Mesenchymal stem cell (in vitro differentiated cells and primary cell): ENCODE measurements around the gene KCNIP4.

Source experiments
- DNase-seq: peaks from one replicate; pipeline ENCODE4 v3.0.0-alpha.2; 2013
- H2AFZ ChIP-seq: one replicate; pipeline ENCODE4 v1.6.1; 2013; ENCODE audit warnings: low read depth, mild to moderate bottlenecking, control low read depth, inconsistent platforms, low read length, moderate library complexity
- H2AK5ac ChIP-seq: 2 replicates; pipeline ENCODE4 v1.6.1; 2013; ENCODE audit warnings: low read length, moderate library complexity, mild to moderate bottlenecking, inconsistent platforms; ENCODE audit not compliant: severe bottlenecking
- H2BK120ac ChIP-seq: one replicate; pipeline ENCODE4 v1.6.1; 2013; ENCODE audit warnings: low read depth, mild to moderate bottlenecking, inconsistent platforms, low read length, moderate library complexity
- H2BK12ac ChIP-seq, 2 experiments: one replicate each; pipeline ENCODE4 v1.6.1; 2013; ENCODE audit warnings: inconsistent platforms in 2 of 2, low read length in 2 of 2, mild to moderate bottlenecking in 2 of 2, moderate library complexity in 2 of 2, control low read depth in 1 of 2
- H2BK15ac ChIP-seq: one replicate; pipeline ENCODE4 v1.6.1; 2013; ENCODE audit warnings: mild to moderate bottlenecking, low read depth, inconsistent platforms; ENCODE audit not compliant: poor library complexity, severe bottlenecking
- H2BK5ac ChIP-seq: 2 replicates; pipeline ENCODE4 v1.6.1; 2013; ENCODE audit warnings: low read depth, mild to moderate bottlenecking, low read length, control low read depth, inconsistent platforms; ENCODE audit not compliant: poor library complexity, severe bottlenecking
- H3K14ac ChIP-seq, 2 experiments: one replicate each; pipeline ENCODE4 v1.6.1; 2013; ENCODE audit warnings: inconsistent platforms in 2 of 2, low read length in 2 of 2, control low read depth in 1 of 2, mild to moderate bottlenecking in 1 of 2, moderate library complexity in 1 of 2
- H3K18ac ChIP-seq, 2 experiments: one replicate each; pipeline ENCODE4 v1.6.1; 2013; ENCODE audit warnings: inconsistent platforms in 2 of 2, low read length in 2 of 2, control low read depth in 1 of 2, low read depth in 1 of 2, mild to moderate bottlenecking in 1 of 2
- H3K23ac ChIP-seq, 2 experiments: one replicate each; pipeline ENCODE4 v1.6.1; 2013; ENCODE audit warnings: inconsistent platforms in 2 of 2, low read length in 2 of 2, mild to moderate bottlenecking in 2 of 2, moderate library complexity in 2 of 2, control low read depth in 1 of 2
- H3K27ac ChIP-seq: 2 replicates; pipeline ENCODE4 v1.5.1; 2013; ENCODE audit warnings: mild to moderate bottlenecking, moderate library complexity, low read length, control low read depth, inconsistent platforms; ENCODE audit not compliant: poor library complexity, severe bottlenecking
- H3K27me3 ChIP-seq, 2 experiments: 2 replicates each; pipeline versions ENCODE4 v1.6.1 to v1.7.0; 2013; ENCODE audit warnings: low read length in 2 of 2, mild to moderate bottlenecking in 2 of 2, moderate library complexity in 2 of 2, control low read depth in 1 of 2, inconsistent platforms in 1 of 2; ENCODE audit not compliant: control insufficient read depth in 1 of 2, insufficient read depth in 1 of 2
- H3K36me3 ChIP-seq, 2 experiments: 2 replicates each; pipeline versions ENCODE4 v1.6.1 to v1.7.0; 2013; ENCODE audit warnings: low read length in 2 of 2, control low read depth in 1 of 2, inconsistent platforms in 1 of 2, low read depth in 1 of 2, mild to moderate bottlenecking in 1 of 2; ENCODE audit not compliant: insufficient read depth in 2 of 2, control insufficient read depth in 1 of 2
- H3K4ac ChIP-seq, 2 experiments: one replicate each; pipeline ENCODE4 v1.6.1; 2013; ENCODE audit warnings: inconsistent platforms in 2 of 2, low read length in 2 of 2, mild to moderate bottlenecking in 2 of 2, moderate library complexity in 2 of 2, control low read depth in 1 of 2, low read depth in 1 of 2
- H3K4me1 ChIP-seq: 2 replicates; pipeline ENCODE4 v1.6.1; 2013; ENCODE audit warnings: low read depth, low read length, control low read depth; ENCODE audit not compliant: control insufficient read depth, insufficient read depth
- H3K4me2 ChIP-seq: 2 replicates; pipeline ENCODE4 v1.6.1; 2013; ENCODE audit warnings: low read length, mild to moderate bottlenecking, inconsistent platforms; ENCODE audit not compliant: poor library complexity, severe bottlenecking
- H3K4me3 ChIP-seq, 2 experiments: 2 replicates each; pipeline versions ENCODE4 v1.5.1 to v1.7.0; 2013; ENCODE audit warnings: low read length in 2 of 2, mild to moderate bottlenecking in 2 of 2, control low read depth in 1 of 2, low read depth in 1 of 2; ENCODE audit not compliant: insufficient read depth in 1 of 2
- H3K79me1 ChIP-seq: replicated peaks from 2 replicates; pipeline ENCODE4 v1.6.1; 2013; ENCODE audit warnings: mild to moderate bottlenecking, control low read depth, low read length, inconsistent platforms; ENCODE audit not compliant: poor library complexity, severe bottlenecking
- H3K9ac ChIP-seq: 2 replicates; pipeline ENCODE4 v1.7.0; 2013; ENCODE audit warnings: mild to moderate bottlenecking, low read length, moderate library complexity
- H3K9me3 ChIP-seq: 2 replicates; pipeline ENCODE4 v1.7.0; 2013; ENCODE audit warnings: mild to moderate bottlenecking, low read length; ENCODE audit not compliant: control insufficient read depth
- H4K8ac ChIP-seq: one replicate; pipeline ENCODE4 v1.6.1; 2013; ENCODE audit warnings: inconsistent platforms, mild to moderate bottlenecking, low read length, moderate library complexity
- H4K91ac ChIP-seq: one replicate; pipeline ENCODE4 v1.6.1; 2013; ENCODE audit warnings: mild to moderate bottlenecking, low read length, inconsistent platforms
- WGBS: methylation state at CpG from one replicate; pipeline ENCODE4 v1.1.7; 2013; ENCODE audit warnings: mixed read lengths; 5-methylcytosine and 5-hydroxymethylcytosine counted together

The KCNIP4 gene

DNA sequence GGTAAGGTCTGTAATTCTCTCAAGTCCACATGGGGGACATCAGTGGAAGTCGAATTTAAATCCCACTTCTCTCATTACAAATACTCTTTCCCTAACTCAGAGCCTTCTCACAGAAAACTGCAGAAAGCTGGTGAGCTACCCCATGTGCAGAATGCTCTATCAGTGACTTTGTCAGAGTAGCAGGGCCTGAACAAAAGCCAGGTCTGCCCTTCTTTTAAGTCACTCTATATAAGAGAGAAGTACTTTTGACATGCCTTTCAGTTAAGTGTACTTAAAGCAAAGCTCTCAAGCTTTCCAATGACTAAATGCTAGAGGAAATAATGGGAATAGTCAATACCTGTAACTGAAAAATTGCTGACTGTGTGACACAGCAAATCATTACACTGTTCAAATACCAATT lies 323.1 kb downstream of the KCNIP4 start:
- no peak overlapping the region for H3K23ac ChIP-seq
- no peaks in the 10 kb centered on the region for H3K9me3 ChIP-seq
- H2BK12ac ChIP-seq, result no peak overlapping the region
- H3K14ac ChIP-seq, result no peak overlapping the region
- no peak overlapping the region for H3K9ac ChIP-seq
- H2BK15ac ChIP-seq, result no peak overlapping the region
- H3K4me1 ChIP-seq, result no peaks in the 10 kb centered on the region
- H4K8ac ChIP-seq, result no peak overlapping the region
- WGBS, result 80% methylated on average over 1 of the region's 1 CpG
- no peak overlapping the region for H3K4me2 ChIP-seq
- no peak overlapping the region for H4K91ac ChIP-seq
- no peak overlapping the region for H2AFZ ChIP-seq
- H3K79me1 ChIP-seq, result no peaks in the 10 kb centered on the region
- H2AK5ac ChIP-seq, result no peak overlapping the region
- no peak overlapping the region for H3K27ac ChIP-seq
- no peak overlapping the region for H3K4ac ChIP-seq
- H3K18ac ChIP-seq, result no peak overlapping the region
- no peak overlapping the region for H2BK5ac ChIP-seq
- no peak overlapping the region for H2BK120ac ChIP-seq
- no peaks in the 10 kb centered on the region for H3K27me3 ChIP-seq
- H3K36me3 ChIP-seq, result no peaks in the 10 kb centered on the region
- no peak overlapping the region for H3K4me3 ChIP-seq
- DNase-seq, result no peak

DNA sequence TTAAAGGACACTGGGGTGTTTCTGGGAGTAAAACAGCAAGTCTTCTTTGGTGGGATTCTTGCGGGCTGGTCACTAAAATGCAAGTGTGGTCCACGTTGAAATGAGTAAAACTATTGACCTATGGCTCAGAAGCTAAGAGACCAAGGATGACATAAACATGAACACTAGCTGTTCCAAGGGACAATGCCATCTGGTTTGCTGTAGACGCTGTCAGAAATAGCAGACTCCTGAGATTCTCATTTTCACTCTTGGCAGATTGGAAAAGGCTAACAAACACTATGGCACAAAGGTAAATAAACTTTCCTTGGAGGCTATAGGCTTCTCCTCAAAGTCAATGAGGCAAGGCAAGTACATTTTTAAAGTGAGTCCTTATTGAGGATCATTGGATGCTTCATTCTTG lies 343.6 kb downstream of the KCNIP4 start:
- Histone ChIP-seq H3K14ac (no peak overlapping the region), H3K9ac (no peak overlapping the region), H4K91ac (no peak overlapping the region), H2BK15ac (no peak overlapping the region), H3K36me3 (no peaks in the 10 kb centered on the region), H2BK12ac (no peak overlapping the region), H2BK120ac (no peak overlapping the region), H2AFZ (no peak overlapping the region), H3K18ac (no peak overlapping the region), H3K4me3 (no peak overlapping the region), H2BK5ac (no peak overlapping the region), H3K27ac (no peak overlapping the region), H3K27me3 (no peaks in the 10 kb centered on the region), H3K4me2 (no peak overlapping the region), H3K79me1 (no peaks in the 10 kb centered on the region), H3K4me1 (no peaks in the 10 kb centered on the region), H3K9me3 (no peaks in the 10 kb centered on the region), H3K23ac (no peak overlapping the region), H3K4ac (no peak overlapping the region), H4K8ac (no peak overlapping the region), H2AK5ac (no peak overlapping the region)
- WGBS, result 72% methylated on average over 3 of the region's 3 CpGs
- DNase-seq, result no peak

DNA sequence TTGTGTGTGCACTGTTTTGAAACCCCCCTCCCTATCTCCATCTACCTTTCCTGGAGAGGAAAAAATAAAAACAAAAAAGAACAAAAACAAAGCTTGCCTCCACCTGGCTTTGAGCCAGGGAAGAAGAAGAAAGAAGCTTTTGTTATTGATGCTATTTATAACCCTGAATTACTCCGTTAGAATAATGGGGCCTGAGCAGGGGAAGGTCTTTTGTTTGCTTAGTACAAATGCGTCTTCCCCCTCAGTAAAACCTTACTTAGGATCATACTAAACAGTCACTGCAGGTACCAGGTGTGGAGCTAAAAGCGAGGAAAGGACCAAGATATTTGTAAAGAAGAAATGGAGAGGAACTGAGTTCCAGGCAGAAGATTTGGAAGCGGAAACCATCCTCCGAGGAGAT lies 352.1 kb downstream of the KCNIP4 start:
- Histone ChIP-seq H2BK15ac (no peak overlapping the region), H3K36me3 (no peaks in the 10 kb centered on the region), H2BK120ac (no peak overlapping the region), H3K4ac (no peak overlapping the region), H4K8ac (no peak overlapping the region), H4K91ac (no peak overlapping the region), H2AK5ac (no peak overlapping the region), H3K23ac (no peak overlapping the region), H2BK12ac (no peak overlapping the region), H2AFZ (no peak overlapping the region), H3K27me3 (no peaks in the 10 kb centered on the region), H3K4me3 (no peak overlapping the region), H3K4me2 (no peak overlapping the region), H3K4me1 (no peaks in the 10 kb centered on the region), H3K18ac (no peak overlapping the region), H3K9me3 (no peaks in the 10 kb centered on the region), H3K79me1 (no peaks in the 10 kb centered on the region), H3K14ac (no peak overlapping the region), H2BK5ac (no peak overlapping the region), H3K9ac (no peak overlapping the region), H3K27ac (no peak overlapping the region)
- DNase-seq, result no peak
- 96% methylated on average over 3 of the region's 5 CpGs for WGBS

DNA sequence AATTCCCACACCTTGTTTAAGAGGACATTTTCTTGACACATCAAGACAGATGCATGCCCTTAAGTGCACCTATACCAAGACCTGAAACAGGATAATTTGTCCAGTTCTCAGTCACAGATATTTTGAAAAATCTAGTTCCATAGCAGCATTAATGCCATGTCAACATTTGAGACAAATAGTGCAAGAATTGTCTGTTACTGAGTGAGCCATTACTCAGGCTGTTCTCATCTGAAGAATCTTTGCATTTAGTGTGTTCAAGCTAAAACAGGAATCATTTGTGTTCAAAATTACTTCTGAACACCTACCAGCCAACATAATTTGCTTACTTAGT lies 354.9 kb downstream of the KCNIP4 start:
- Histone ChIP-seq H4K91ac (no peak overlapping the region), H4K8ac (no peak overlapping the region), H3K4me1 (no peaks in the 10 kb centered on the region), H2BK5ac (no peak overlapping the region), H3K18ac (no peak overlapping the region), H3K36me3 (no peaks in the 10 kb centered on the region), H3K27ac (no peak overlapping the region), H3K9me3 (no peaks in the 10 kb centered on the region), H3K27me3 (no peaks in the 10 kb centered on the region), H2AK5ac (no peak overlapping the region), H3K14ac (no peak overlapping the region), H3K9ac (no peak overlapping the region), H3K4ac (no peak overlapping the region), H3K79me1 (no peaks in the 10 kb centered on the region), H2AFZ (no peak overlapping the region), H3K23ac (no peak overlapping the region), H3K4me2 (no peak overlapping the region), H2BK12ac (no peak overlapping the region), H2BK15ac (no peak overlapping the region), H2BK120ac (no peak overlapping the region), H3K4me3 (peak overlapping the region in 1 of 2 experiments; percentile 27)
- DNase-seq, result no peak
